ENCODE data around the gene MARF1.

DNA sequence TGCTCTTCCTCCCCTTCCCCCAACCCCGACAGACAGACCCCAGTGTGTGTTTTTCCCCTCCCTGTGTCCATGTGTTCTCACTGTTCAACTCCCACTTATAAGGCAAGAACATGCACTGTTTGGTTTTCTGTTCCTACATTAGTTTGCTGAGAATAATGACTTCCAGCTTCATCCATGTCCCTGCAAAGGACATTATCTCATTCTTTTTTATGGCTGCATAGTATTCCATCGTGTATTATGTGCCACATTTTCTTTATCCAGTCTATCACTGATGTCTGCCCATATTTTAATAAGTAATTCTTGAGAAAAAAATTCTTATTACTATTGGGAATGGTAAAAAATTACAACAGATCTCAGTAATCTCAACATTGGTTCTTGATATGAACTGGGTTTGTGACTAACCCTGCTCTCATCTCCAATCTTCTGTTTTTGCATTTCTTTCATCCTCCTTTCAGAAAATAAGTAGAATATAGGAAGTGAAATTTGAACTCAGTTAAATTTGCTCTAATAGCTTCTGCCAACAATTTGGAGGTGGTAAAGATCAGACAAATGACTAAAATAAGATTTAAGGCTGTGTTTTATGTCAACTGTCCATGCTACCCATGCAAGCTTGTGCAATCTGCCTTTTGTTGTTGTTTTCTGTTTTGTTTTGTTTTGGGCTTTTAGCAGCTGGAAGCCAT lies 11.1 kb downstream of the MARF1 start:
- TF ChIP-seq, protein P1, sequence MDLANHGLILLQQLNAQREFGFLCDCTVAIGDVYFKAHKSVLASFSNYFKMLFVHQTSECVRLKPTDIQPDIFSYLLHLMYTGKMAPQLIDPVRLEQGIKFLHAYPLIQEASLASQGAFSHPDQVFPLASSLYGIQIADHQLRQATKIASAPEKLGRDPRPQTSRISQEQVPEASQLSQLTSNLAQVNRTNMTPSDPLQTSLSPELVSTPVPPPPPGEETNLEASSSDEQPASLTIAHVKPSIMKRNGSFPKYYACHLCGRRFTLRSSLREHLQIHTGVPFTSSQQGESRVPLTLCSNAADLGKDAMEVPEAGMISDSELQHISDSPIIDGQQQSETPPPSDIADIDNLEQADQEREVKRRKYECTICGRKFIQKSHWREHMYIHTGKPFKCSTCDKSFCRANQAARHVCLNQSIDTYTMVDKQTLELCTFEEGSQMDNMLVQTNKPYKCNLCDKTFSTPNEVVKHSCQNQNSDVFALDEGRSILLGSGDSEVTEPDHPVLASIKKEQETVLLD (IDR thresholded peaks at IDR 0.05), result no peak
- TF ChIP-seq PHTF2 (CRISPR knock-in tag; IDR thresholded peaks at IDR 0.05) (no peak), RFX5 (IDR thresholded peaks at IDR 0.05; ENCODE audit: low read depth, low read length) (no peak), MEF2A (IDR thresholded peaks at IDR 0.05; ENCODE audit: control insufficient read depth, low read depth, low read length) (no peak), ARNT (IDR thresholded peaks at IDR 0.05) (no peak)
- TF ChIP-seq, protein P2, sequence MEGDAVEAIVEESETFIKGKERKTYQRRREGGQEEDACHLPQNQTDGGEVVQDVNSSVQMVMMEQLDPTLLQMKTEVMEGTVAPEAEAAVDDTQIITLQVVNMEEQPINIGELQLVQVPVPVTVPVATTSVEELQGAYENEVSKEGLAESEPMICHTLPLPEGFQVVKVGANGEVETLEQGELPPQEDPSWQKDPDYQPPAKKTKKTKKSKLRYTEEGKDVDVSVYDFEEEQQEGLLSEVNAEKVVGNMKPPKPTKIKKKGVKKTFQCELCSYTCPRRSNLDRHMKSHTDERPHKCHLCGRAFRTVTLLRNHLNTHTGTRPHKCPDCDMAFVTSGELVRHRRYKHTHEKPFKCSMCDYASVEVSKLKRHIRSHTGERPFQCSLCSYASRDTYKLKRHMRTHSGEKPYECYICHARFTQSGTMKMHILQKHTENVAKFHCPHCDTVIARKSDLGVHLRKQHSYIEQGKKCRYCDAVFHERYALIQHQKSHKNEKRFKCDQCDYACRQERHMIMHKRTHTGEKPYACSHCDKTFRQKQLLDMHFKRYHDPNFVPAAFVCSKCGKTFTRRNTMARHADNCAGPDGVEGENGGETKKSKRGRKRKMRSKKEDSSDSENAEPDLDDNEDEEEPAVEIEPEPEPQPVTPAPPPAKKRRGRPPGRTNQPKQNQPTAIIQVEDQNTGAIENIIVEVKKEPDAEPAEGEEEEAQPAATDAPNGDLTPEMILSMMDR (IDR thresholded peaks at IDR 0.05 in 2 of 3, conservative IDR thresholded peaks at IDR 0.05 in 1 of 3; ENCODE audit: insufficient read depth in 2 of 3, low read depth in 1 of 3, low read length in 3 of 3), result no peak
